Measurements from ENCODE around the gene SRP9.

DNA sequence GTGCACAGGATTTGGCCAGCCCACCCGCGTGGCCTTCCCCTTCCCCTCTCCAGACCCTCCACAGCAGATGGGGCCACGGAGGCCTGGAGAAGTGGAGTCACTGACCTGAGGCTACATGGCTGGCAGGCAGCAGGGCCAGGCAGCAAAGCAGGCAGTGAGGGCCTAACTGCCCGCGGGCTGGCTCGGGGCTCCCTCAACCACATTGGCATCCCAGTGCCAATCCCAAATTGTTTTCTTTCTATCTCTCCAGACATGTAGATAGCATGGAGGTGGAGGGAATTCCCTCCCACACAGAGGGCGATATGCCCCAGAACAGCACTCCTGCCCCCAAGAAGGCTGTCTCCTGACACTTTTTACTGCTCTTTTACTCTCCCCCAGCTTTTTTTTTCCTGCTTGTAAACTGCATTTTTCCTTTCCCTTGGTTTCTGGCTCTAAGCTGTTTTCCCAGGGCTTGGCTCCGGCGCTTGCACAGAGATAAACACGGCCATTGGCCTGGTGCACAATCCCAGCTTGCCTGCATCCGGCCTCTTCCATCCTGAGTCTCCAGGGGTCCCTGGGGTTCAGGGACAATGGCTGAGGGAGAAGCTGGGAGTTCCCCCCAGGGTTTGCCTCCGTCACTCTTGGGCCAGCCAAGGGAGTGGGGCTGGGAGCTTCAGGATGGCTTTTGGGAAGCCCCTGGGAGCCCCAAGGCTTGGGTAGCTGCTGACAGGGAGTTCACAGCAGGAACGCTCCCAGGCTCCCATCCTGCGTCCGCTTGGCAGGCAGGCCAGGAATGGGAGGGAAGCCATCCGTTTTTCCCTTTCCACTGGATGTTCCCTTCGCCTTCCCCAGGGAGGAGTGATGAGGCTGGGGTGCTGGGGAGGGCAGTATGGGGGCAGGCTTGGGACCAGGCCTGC is 39.3 kb downstream of the SRP9 start:
- TF ChIP-seq CTCF (IDR thresholded peaks at IDR 0.05) (no peak), POLR2A (IDR thresholded peaks at IDR 0.05) (no peak)
